Activated CD4-positive, alpha-beta T cell treated with anti-CD3 and anti-CD28 coated beads, Interleukin-2, Interleukin-4, amounts not matched to agents 100 ng/mL and 50 ng/mL, durations not matched to agents 16 hours and 8 hours (primary cell): ENCODE results near the gene CARD9.

Experiments
- DNase-seq: peaks from one replicate; pipeline ENCODE4 v3.0.0-alpha.2; 2020; ENCODE audit warnings: low spot score

The CARD9 gene

GRCh38 chr9:136380381-136380780, 6.9 kb upstream of the CARD9 start:
- DNase-seq: no peak

- no peak for DNase-seq
These were observed 6.4 kb upstream of the CARD9 start for GRCh38 chr9:136379891-136380290.

- no peak for DNase-seq
These were observed 5.9 kb upstream of the CARD9 start for GRCh38 chr9:136379401-136379800.

GRCh38 chr9:136379003-136379287, 5.5 kb upstream of the CARD9 start:
- no peak for DNase-seq

- DNase-seq: no peak
These were observed 4.9 kb upstream of the CARD9 start for GRCh38 chr9:136378170-136379002.

GRCh38 chr9:136377341-136378169, 4.1 kb upstream of the CARD9 start:
- no peak for DNase-seq

- DNase-seq: no peak
These were observed 3.0 kb upstream of the CARD9 start for GRCh38 chr9:136376457-136376856.

- no peak for DNase-seq
These were observed 1.6 kb upstream of the CARD9 start for GRCh38 chr9:136375096-136375495.

- DNase-seq: no peak
These were observed 710 bp upstream of the CARD9 start for GRCh38 chr9:136374183-136374575.

- no peak for DNase-seq
These were observed 739 bp downstream of the CARD9 start for GRCh38 chr9:136372561-136373299.

GRCh38 chr9:136372006-136372405, 1.5 kb downstream of the CARD9 start:
- DNase-seq: no peak

GRCh38 chr9:136371533-136371880, 2.0 kb downstream of the CARD9 start:
- DNase-seq: no peak

GRCh38 chr9:136370687-136371532, 2.6 kb downstream of the CARD9 start:
- DNase-seq: no peak

- no peak for DNase-seq
These were observed 3.4 kb downstream of the CARD9 start for GRCh38 chr9:136370037-136370436.

- DNase-seq: no peak
These were observed 5.3 kb downstream of the CARD9 start for GRCh38 chr9:136368190-136368589.

- DNase-seq: no peak
These were observed 5.9 kb downstream of the CARD9 start for GRCh38 chr9:136367296-136368145.

GRCh38 chr9:136366826-136367225, 6.6 kb downstream of the CARD9 start:
- no peak for DNase-seq

GRCh38 chr9:136365775-136366222, 7.7 kb downstream of the CARD9 start:
- DNase-seq: no peak

GRCh38 chr9:136364942-136365774, 8.3 kb downstream of the CARD9 start:
- no peak for DNase-seq
